IPS-NIHi7 (cell line): ENCODE data around the gene ALDH1L2.

ENCODE experiments used
- DNase-seq: peaks from one replicate; pipeline ENCODE4 v3.0.0; 2012; ENCODE audit warnings: mixed read lengths; ENCODE audit errors: extremely low spot score

The ALDH1L2 gene

GRCh38 chr12:105033851-105034250 lies 50.4 kb downstream of the ALDH1L2 start:
- no peak for DNase-seq

GRCh38 chr12:105032703-105033357 lies 51.4 kb downstream of the ALDH1L2 start:
- DNase-seq: no peak

GRCh38 chr12:105030820-105031807 lies 53.1 kb downstream of the ALDH1L2 start:
- no peak for DNase-seq

- DNase-seq: no peak
These were observed 57.8 kb downstream of the ALDH1L2 start for GRCh38 chr12:105026411-105026810.

GRCh38 chr12:105025890-105026289 lies 58.4 kb downstream of the ALDH1L2 start:
- no peak for DNase-seq

- no peak for DNase-seq
These were observed 59.3 kb downstream of the ALDH1L2 start for GRCh38 chr12:105024928-105025327.

GRCh38 chr12:105020241-105020962 lies 63.9 kb downstream of the ALDH1L2 start:
- DNase-seq: no peak

- no peak for DNase-seq
These were observed 65.5 kb downstream of the ALDH1L2 start for GRCh38 chr12:105018776-105019175.

- DNase-seq: no peak
These were observed 66.2 kb downstream of the ALDH1L2 start for GRCh38 chr12:105018012-105018411.

- no peak for DNase-seq
These were observed 68.7 kb downstream of the ALDH1L2 start for GRCh38 chr12:105015543-105015942.

- no peak for DNase-seq
These were observed 69.7 kb downstream of the ALDH1L2 start for GRCh38 chr12:105014603-105015002.

GRCh38 chr12:105013892-105014291 lies 70.4 kb downstream of the ALDH1L2 start:
- no peak for DNase-seq

- no peak for DNase-seq
These were observed 82.8 kb downstream of the ALDH1L2 start for GRCh38 chr12:105001476-105001875.

GRCh38 chr12:104999347-104999685 lies 84.9 kb downstream of the ALDH1L2 start:
- no peak for DNase-seq

- no peak for DNase-seq
These were observed 85.6 kb downstream of the ALDH1L2 start for GRCh38 chr12:104998423-104999346.

- no peak for DNase-seq
These were observed 86.7 kb downstream of the ALDH1L2 start for GRCh38 chr12:104997541-104997940.

- no peak for DNase-seq
These were observed 89.9 kb downstream of the ALDH1L2 start for GRCh38 chr12:104994336-104994735.

GRCh38 chr12:104991565-104992128 lies 92.6 kb downstream of the ALDH1L2 start:
- no peak for DNase-seq

GRCh38 chr12:104990950-104991349 lies 93.3 kb downstream of the ALDH1L2 start:
- no peak for DNase-seq

GRCh38 chr12:104986022-104986941 lies 98.0 kb downstream of the ALDH1L2 start, which contains the start of gene NOPCHAP1:
Gene NOPCHAP1, plus strand, starts transcription at chr12:104986316. Its CDS starts 37 bp downstream, at chr12:104986353.
- peak; percentile 97 for DNase-seq
